GM23248 (cell line): ENCODE data around the gene SUSD6.

Experiments
- EZH2 ChIP-seq: fragments of 200-600 bp; sonication (generic); IDR thresholded peaks from 2 replicates; pipeline ENCODE4 v1.6.1; 2018; ENCODE audit warnings: antibody characterized with exemption, mild to moderate bottlenecking; ENCODE audit not compliant: insufficient read depth, poor library complexity, severe bottlenecking
- EZH2phosphoT487 ChIP-seq: fragments of 200-600 bp; sonication (generic); IDR thresholded peaks from 2 replicates; pipeline ENCODE4 v1.6.1; 2018; ENCODE audit warnings: antibody characterized with exemption, moderate library complexity, mild to moderate bottlenecking, low read depth; ENCODE audit not compliant: insufficient read depth

DNA sequence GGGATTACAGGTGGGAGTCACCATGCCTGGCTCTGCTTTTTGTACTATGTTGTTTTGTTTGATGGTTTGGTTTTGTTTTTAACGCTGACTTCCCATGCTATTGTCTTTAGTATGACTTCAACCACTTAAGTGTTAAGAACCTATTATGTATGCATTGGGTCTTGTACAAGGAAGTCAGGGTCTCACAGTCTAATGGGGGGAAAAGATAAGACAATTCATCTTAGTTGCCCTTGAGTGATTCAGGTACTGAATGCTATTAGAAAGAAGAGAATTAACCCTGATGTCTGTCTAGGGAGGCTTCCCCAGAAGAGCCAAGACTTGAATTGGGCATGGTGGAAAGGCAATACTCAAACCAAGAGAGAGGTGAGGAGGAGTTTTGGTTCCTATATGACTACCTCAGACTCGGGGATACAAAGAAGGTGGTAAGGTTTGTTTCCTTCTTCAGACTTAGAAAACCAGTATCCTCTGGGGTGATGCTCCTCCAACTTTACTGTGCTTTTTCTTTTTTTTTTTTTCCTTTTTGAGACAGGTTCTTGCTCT is 64.6 kb downstream of the SUSD6 start:
- TF ChIP-seq EZH2 (no peak), EZH2phosphoT487 (no peak)
